Common myeloid progenitor, CD34-positive (primary cell): ENCODE results near the gene MAPKAPK2.

Source experiments
- CTCF ChIA-PET: fragments of 350-600 bp; sonication (Branson Sonifier 250); formaldehyde crosslinking; loops from one replicate; lab custom pipeline; 2021; ENCODE audit warnings: antibody characterized with exemption; lab: Charles Lee
- POLR2A ChIA-PET: fragments of 350-600 bp; sonication (Branson Sonifier 250); formaldehyde crosslinking; loops from one replicate; lab custom pipeline; 2021; ENCODE audit warnings: antibody characterized with exemption; lab: Charles Lee
- DNase-seq, 3 donors: peaks; one replicate each; pipeline versions ENCODE4 v3.0.0 to v3.0.0-alpha.2; 2013
- H3K27ac ChIP-seq, 2 experiments: 1 replicate in 1 of 2; 2 replicates in 1 of 2; pipeline ENCODE4 v1.7.0; 2013; ENCODE audit warnings: inconsistent platforms in 2 of 2, low read length in 2 of 2, mild to moderate bottlenecking in 2 of 2, low read depth in 1 of 2, moderate library complexity in 1 of 2; ENCODE audit not compliant: severe bottlenecking in 2 of 2, insufficient read depth in 1 of 2, poor library complexity in 1 of 2
- H3K27me3 ChIP-seq, 5 experiments: replicated peaks in 2 of 5; 1 replicate in 3 of 5; 2 replicates in 2 of 5; pipeline versions ENCODE4 v1.6.1 to v1.7.0; 2013; ENCODE audit warnings: low read length in 4 of 5, mild to moderate bottlenecking in 2 of 5, moderate library complexity in 2 of 5, inconsistent platforms in 1 of 5; ENCODE audit not compliant: insufficient read depth in 5 of 5, control insufficient read depth in 4 of 5
- H3K36me3 ChIP-seq, 4 experiments: 1 replicate in 2 of 4; 2 replicates in 2 of 4; pipeline versions ENCODE4 v1.6.1 to v1.7.0; 2013; ENCODE audit warnings: low read length in 3 of 4, control low read depth in 1 of 4, mild to moderate bottlenecking in 1 of 4; ENCODE audit not compliant: control insufficient read depth in 4 of 4, insufficient read depth in 4 of 4
- H3K4me1 ChIP-seq, 4 experiments: 1 replicate in 3 of 4; 2 replicates in 1 of 4; pipeline versions ENCODE4 v1.6.1 to v1.7.1; 2013; ENCODE audit warnings: low read length in 3 of 4, mild to moderate bottlenecking in 3 of 4, control low read depth in 1 of 4, inconsistent platforms in 1 of 4, moderate library complexity in 1 of 4; ENCODE audit not compliant: control insufficient read depth in 4 of 4, insufficient read depth in 4 of 4; ENCODE audit errors: control extremely low read depth in 1 of 4
- H3K4me3 ChIP-seq, 7 experiments: 1 replicate in 4 of 7; 2 replicates in 3 of 7; pipeline versions ENCODE4 v1.5.1 to v1.7.0; 2013; ENCODE audit warnings: mild to moderate bottlenecking in 7 of 7, low read length in 6 of 7, moderate library complexity in 6 of 7, inconsistent platforms in 2 of 7, low read depth in 2 of 7, control low read depth in 1 of 7; ENCODE audit not compliant: insufficient read depth in 4 of 7, control insufficient read depth in 1 of 7; ENCODE audit errors: extremely low read depth in 1 of 7
- H3K9me3 ChIP-seq, 5 experiments: 1 replicate in 4 of 5; 2 replicates in 1 of 5; pipeline versions ENCODE4 v1.6.1 to v1.7.1; 2013; ENCODE audit warnings: low read length in 4 of 5, mild to moderate bottlenecking in 2 of 5, inconsistent platforms in 1 of 5, low read depth in 1 of 5, moderate library complexity in 1 of 5; ENCODE audit not compliant: control insufficient read depth in 4 of 5, insufficient read depth in 2 of 5; ENCODE audit errors: control extremely low read depth in 1 of 5
- WGBS: methylation state at CpG from one replicate; pipeline ENCODE4 v1.1.5; 2013; ENCODE audit not compliant: insufficient coverage; 5-methylcytosine and 5-hydroxymethylcytosine counted together

The MAPKAPK2 gene

DNA sequence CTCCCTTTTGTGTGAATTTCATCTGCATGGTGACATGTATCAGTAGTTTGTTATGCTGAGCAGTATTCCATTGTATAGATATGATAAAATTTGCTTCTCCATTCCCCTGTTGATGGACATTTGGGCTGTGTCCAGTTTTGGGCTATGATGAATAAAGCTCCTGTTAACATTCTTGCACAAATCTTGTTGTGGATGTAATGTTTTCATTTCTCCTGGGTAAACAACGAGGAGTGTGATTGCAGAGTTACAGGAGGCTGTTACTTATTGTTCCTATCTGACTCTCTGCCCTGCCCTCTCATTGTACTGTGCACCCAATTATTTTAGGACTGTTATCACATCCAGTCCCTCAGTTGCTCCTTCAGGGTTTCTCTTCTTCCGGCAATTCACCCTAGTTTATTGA, 24.2 kb downstream of the MAPKAPK2 start:
- Histone ChIP-seq H3K4me3 (no peak overlapping the region), H3K27me3 (no peaks in the 10 kb centered on the region), H3K27ac (no peak overlapping the region), H3K36me3 (no peaks in the 10 kb centered on the region), H3K4me1 (peaks cover 15 to 56% (median 28%) of the 10 kb centered on the region in 4 experiments), H3K9me3 (no peaks in the 10 kb centered on the region)
- no peak for DNase-seq
- POLR2A ChIA-PET, result no interaction called here
- WGBS, result 100% methylated on average over 1 of the region's 2 CpGs
- CTCF ChIA-PET, result interaction anchor here (0.9 to 9.4 kb wide), 6 partner anchors 11 to 44 kb away, joined by 3 to 80 read pairs (median 4); no protein-coding TSS in a partner anchor

DNA sequence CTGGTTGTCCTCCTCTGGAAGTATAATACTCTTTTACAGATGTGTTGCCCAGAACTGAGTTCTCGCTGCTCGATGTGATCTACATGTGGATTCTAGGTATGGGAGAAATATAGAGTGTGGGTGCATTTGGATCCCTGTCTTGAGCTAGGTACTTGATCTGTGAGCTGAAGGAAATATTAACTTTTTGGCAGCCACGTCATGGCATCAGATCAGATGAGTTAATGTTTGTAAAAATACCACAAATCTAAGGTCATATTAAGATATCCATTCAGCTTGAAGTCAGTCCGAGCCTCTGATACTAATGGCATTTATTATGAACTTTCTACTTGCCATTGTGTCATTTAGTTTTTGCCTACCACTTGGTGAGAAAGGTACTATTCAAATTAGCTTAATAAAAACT, 24.6 kb downstream of the MAPKAPK2 start:
- no CpG with 5 or more reads among the region's 4 CpGs for WGBS
- ChIA-PET POLR2A (interaction anchor here (0.6 kb wide), 1 partner anchor 750 kb away, joined by 3 read pairs; no protein-coding TSS in a partner anchor), CTCF (interaction anchor here (0.8 to 9.4 kb wide), 8 partner anchors 10 to 44 kb away, joined by 3 to 80 read pairs (median 4); no protein-coding TSS in a partner anchor)
- Histone ChIP-seq H3K4me3 (no peak overlapping the region), H3K27me3 (no peaks in the 10 kb centered on the region), H3K36me3 (no peaks in the 10 kb centered on the region), H3K27ac (no peak overlapping the region), H3K4me1 (peaks cover 18 to 56% (median 28%) of the 10 kb centered on the region in 4 experiments), H3K9me3 (no peaks in the 10 kb centered on the region)
- no peak for DNase-seq

DNA sequence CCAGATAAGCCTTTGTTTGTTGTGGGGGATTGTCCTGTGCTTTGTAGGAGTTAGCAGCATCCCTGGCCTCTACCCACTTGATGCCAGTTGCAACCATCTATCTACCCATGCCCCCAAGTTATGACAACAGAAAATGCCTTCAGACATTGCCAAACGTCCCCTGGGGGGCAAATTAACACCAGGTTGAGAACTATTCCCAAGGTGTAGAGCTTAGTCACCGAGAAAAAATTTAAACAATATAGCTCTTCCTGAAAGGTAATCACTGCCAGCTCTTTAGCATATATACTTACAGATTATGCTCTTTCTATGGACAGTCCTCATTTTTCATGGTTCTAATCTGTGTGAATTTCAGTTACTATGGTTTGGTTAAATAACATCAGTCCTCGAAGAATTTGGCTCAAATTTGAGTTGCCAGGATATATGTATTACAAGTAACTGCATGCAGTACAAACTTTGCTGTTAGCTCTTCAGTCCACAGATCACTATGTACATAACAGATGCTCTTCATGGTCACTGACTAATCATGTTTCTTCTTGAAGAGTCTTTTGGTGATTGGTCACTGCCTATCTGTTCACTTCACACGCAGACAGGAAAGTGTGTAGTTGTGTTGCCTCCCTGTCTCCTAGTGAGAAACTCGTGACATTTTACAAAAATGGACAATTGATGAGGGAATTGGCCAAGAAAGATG, 25.2 kb downstream of the MAPKAPK2 start:
- no peak for DNase-seq
- WGBS, result 96% methylated on average over 4 of the region's 5 CpGs
- Histone ChIP-seq H3K4me1 (peaks cover 14 to 57% (median 30%) of the 10 kb centered on the region in 4 experiments), H3K36me3 (no peaks in the 10 kb centered on the region), H3K4me3 (no peak overlapping the region), H3K27me3 (no peaks in the 10 kb centered on the region), H3K9me3 (no peaks in the 10 kb centered on the region), H3K27ac (no peak overlapping the region)
- CTCF ChIA-PET, result interaction anchor here (0.8 to 9.4 kb wide), 9 partner anchors 10 to 45 kb away, joined by 3 to 80 read pairs (median 4); no protein-coding TSS in a partner anchor
- POLR2A ChIA-PET, result interaction anchor here (0.6 kb wide), 1 partner anchor 751 kb away, joined by 3 read pairs; no protein-coding TSS in a partner anchor

DNA sequence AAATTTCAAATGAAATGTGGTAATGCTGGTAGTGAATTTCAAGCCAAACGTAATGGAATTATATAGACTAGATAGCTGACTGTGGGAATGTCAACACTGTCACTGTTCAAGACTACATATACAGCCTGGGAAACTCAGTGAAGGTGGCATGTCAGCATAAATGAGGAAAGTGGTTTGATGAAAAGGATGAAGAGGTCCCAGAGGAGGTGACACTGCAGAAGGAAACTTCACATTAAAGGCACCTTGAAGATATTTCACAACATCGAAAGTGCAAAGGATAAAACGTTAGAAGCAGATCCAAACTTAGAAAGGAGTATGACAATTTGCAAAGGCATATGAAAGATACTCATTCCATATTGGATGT, 25.7 kb downstream of the MAPKAPK2 start:
- 90% methylated on average over 2 of the region's 3 CpGs for WGBS
- Histone ChIP-seq H3K36me3 (no peaks in the 10 kb centered on the region), H3K4me1 (peaks cover 14 to 56% (median 35%) of the 10 kb centered on the region in 4 experiments), H3K27ac (no peak overlapping the region), H3K27me3 (no peaks in the 10 kb centered on the region), H3K4me3 (no peak overlapping the region), H3K9me3 (no peaks in the 10 kb centered on the region)
- ChIA-PET CTCF (interaction anchor here (1.1 to 9.4 kb wide), 5 partner anchors 15 to 41 kb away, joined by 3 to 80 read pairs (median 5); no protein-coding TSS in a partner anchor), POLR2A (no interaction called here)
- DNase-seq, result no peak

DNA sequence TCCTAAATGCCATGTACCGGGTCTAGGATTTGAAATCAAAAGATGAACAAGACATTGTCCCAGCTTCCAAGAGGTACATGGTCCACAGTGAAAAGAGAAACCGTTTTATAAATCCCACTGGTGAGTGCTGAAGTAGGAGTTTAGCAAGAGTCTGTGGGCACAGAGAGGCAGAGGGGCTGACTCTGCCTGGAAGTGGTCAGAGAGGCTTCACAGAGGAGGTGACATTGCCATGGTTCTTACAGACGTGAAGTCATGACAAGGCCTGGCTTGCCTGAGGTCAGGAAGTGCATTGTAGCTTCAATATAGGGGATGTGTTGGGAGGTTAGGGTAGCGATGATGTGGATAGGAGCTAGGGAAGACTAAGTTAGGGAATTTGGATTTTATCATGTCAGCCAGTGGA, 28.4 kb downstream of the MAPKAPK2 start:
- H3K36me3 ChIP-seq, result no peaks in the 10 kb centered on the region
- H3K27ac ChIP-seq, result no peak overlapping the region
- DNase-seq, result no peak
- WGBS, result 92% methylated on average over 4 of the region's 4 CpGs
- ChIA-PET POLR2A (no interaction called here), CTCF (interaction anchor here (0.8 to 9.4 kb wide), 3 partner anchors 13 to 96 kb away, joined by 3 to 80 read pairs (median 4); no protein-coding TSS in a partner anchor)
- H3K4me3 ChIP-seq, result no peak overlapping the region
- H3K4me1 ChIP-seq, result peaks cover 27 to 60% (median 36%) of the 10 kb centered on the region in 4 experiments
- no peaks in the 10 kb centered on the region for H3K9me3 ChIP-seq
- no peaks in the 10 kb centered on the region for H3K27me3 ChIP-seq

DNA sequence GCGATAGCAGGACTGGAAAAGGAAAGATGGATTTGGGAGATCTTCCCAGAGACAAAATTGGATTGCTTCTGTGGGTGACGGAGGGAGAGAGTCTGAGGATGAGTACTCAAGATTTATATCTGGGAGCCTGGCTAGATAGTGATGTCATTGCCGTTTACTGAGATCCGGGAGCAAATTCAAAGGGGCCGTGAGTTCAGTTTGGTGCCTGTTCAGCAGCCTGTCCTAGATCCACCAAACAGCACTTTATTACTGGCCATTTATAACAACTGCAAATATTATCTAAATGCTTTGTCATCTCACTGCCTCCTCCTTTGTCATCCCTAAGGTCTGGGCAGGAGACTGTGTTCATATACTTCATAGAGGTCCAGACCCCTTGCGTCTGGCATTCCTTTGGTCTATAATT, 29.2 kb downstream of the MAPKAPK2 start:
- CTCF ChIA-PET, result interaction anchor here (3.4 to 9.4 kb wide), 2 partner anchors 12 to 21 kb away, joined by 14 to 80 read pairs; no protein-coding TSS in a partner anchor

More for the DNA sequence above, 29.2 kb downstream of the MAPKAPK2 start:
- no peaks in the 10 kb centered on the region for H3K36me3 ChIP-seq
- H3K27ac ChIP-seq, result peak overlapping the region in 1 of 2 experiments; percentile 14
- POLR2A ChIA-PET, result no interaction called here
- DNase-seq, result no peak
- H3K4me1 ChIP-seq, result peaks cover 22 to 52% (median 34%) of the 10 kb centered on the region in 4 experiments
- H3K27me3 ChIP-seq, result no peaks in the 10 kb centered on the region
- 98% methylated on average over 5 of the region's 6 CpGs for WGBS
- no peak overlapping the region for H3K4me3 ChIP-seq
- H3K9me3 ChIP-seq, result no peaks in the 10 kb centered on the region
